ENCODE results near the gene PBX2.

DNA sequence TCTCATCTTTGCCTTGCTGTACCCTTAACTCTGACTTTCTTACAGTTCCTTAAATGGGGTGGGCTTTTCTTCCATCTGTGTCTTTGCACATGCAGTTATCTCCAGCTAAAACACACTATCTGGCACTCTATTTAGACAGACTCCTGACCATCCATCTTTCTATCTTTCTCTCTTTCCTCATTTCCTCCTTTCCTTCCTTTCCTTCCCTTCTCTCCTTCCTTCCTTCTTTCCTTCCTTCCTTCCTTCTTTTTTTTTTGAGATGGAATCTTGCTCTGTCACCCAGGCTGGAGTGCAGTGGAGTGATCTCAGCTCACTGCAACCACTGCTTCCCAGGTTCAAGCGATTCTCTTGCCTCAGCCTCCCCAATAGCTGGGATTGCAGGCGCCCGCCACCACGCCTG, 25.6 kb upstream of the PBX2 start:
- TF ChIP-seq, protein P1, sequence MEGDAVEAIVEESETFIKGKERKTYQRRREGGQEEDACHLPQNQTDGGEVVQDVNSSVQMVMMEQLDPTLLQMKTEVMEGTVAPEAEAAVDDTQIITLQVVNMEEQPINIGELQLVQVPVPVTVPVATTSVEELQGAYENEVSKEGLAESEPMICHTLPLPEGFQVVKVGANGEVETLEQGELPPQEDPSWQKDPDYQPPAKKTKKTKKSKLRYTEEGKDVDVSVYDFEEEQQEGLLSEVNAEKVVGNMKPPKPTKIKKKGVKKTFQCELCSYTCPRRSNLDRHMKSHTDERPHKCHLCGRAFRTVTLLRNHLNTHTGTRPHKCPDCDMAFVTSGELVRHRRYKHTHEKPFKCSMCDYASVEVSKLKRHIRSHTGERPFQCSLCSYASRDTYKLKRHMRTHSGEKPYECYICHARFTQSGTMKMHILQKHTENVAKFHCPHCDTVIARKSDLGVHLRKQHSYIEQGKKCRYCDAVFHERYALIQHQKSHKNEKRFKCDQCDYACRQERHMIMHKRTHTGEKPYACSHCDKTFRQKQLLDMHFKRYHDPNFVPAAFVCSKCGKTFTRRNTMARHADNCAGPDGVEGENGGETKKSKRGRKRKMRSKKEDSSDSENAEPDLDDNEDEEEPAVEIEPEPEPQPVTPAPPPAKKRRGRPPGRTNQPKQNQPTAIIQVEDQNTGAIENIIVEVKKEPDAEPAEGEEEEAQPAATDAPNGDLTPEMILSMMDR (IDR thresholded peaks at IDR 0.05; ENCODE audit: poor library complexity): no peak
- TF ChIP-seq EZH2 (IDR thresholded peaks at IDR 0.05; ENCODE audit: borderline replicate concordance): no peak

All from hepatocyte (in vitro differentiated cells).